AG04450 (cell line): ENCODE results near the gene C4BPA. TPM values are rescaled to one million over a fixed set of nuclear protein-coding genes. Genes with fewer than 3 reads are reported as not detected.

Experiments used
- CTCF ChIA-PET: fragments of 300-600, 350-600 bp; formaldehyde crosslinking; extraction: SDS; loops from one replicate; lab custom pipeline; 2022; ENCODE audit warnings: antibody characterized with exemption, inconsistent platforms; lab: Charles Lee
- POLR2A ChIA-PET: fragments of 350-600 bp; formaldehyde crosslinking; extraction: SDS; loops from one replicate; lab custom pipeline; 2021; ENCODE audit warnings: antibody characterized with exemption, inconsistent platforms; lab: Yijun Ruan, JAX
- DNase-seq: peaks from one replicate; pipeline ENCODE4 v3.0.0-alpha.2; 2011; ENCODE audit warnings: low read depth, low spot score
- H3K27ac ChIP-seq: one replicate; pipeline ENCODE4 v1.5.1; 2012; ENCODE audit warnings: low read depth, low read length, control low read depth
- H3K27me3 ChIP-seq: one replicate; pipeline ENCODE4 v1.6.0; 2012; ENCODE audit warnings: low read length; ENCODE audit not compliant: control insufficient read depth, insufficient read depth
- H3K4me3 ChIP-seq: 2 replicates; pipeline ENCODE4 v1.5.1; 2011; ENCODE audit warnings: mild to moderate bottlenecking, low read depth, low read length, control low read depth
- H3K9me3 ChIP-seq: 2 replicates; pipeline ENCODE4 v1.5.1; 2012; ENCODE audit warnings: low read length; ENCODE audit not compliant: control insufficient read depth, insufficient read depth
- polyA plus RNA-seq: library from polyadenylated mRNA; depleted of rRNA; stranded (reverse); fragments of >200 nt; gene quantifications from 2 replicates; pipeline ENCODE4 v1.2.3, GENCODE V29; 2011
- TF ChIP-seq, protein P1 (sequence below): IDR thresholded peaks from 2 replicates; pipeline ENCODE4 v1.5.1; 2011; ENCODE audit warnings: low read depth, low read length, control low read depth, inconsistent platforms

Gene C4BPA
- polyA plus RNA-seq, 1 experiment: not detected

DNA sequence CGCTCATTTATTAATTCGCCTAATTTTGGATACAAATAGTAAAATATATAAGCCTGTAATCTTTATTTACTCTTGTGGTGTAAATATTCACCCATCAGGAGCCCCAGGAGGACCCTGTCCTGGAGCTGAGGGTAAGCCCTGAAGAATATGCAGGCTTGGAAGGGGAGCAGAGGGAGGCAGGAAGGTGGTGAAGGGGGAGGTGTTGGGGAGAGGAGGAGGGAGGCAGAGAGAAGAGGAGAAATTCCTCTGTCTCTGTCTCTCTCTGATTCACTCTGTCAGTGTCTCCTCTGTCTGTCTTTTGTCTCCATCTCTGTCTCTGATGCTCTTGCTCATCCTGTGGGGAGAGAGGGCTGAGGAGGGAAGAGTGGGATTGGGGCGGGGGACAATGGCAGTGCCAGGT, 18.1 kb upstream of the C4BPA start:
- no peak for DNase-seq
- CTCF ChIA-PET: no interaction called here
- POLR2A ChIA-PET: no interaction called here
- Histone ChIP-seq H3K4me3 (no peak overlapping the region), H3K9me3 (no peaks in the 10 kb centered on the region), H3K27me3 (peaks cover 11% of the 10 kb centered on the region), H3K27ac (no peak overlapping the region)
- TF ChIP-seq, protein P1, sequence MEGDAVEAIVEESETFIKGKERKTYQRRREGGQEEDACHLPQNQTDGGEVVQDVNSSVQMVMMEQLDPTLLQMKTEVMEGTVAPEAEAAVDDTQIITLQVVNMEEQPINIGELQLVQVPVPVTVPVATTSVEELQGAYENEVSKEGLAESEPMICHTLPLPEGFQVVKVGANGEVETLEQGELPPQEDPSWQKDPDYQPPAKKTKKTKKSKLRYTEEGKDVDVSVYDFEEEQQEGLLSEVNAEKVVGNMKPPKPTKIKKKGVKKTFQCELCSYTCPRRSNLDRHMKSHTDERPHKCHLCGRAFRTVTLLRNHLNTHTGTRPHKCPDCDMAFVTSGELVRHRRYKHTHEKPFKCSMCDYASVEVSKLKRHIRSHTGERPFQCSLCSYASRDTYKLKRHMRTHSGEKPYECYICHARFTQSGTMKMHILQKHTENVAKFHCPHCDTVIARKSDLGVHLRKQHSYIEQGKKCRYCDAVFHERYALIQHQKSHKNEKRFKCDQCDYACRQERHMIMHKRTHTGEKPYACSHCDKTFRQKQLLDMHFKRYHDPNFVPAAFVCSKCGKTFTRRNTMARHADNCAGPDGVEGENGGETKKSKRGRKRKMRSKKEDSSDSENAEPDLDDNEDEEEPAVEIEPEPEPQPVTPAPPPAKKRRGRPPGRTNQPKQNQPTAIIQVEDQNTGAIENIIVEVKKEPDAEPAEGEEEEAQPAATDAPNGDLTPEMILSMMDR: no peak

GRCh38 chr1:207088161-207088560, 15.9 kb upstream of the C4BPA start:
- Histone ChIP-seq H3K4me3 (no peak overlapping the region), H3K27ac (no peak overlapping the region), H3K27me3 (peaks cover 8% of the 10 kb centered on the region), H3K9me3 (no peaks in the 10 kb centered on the region)
- POLR2A ChIA-PET: no interaction called here
- TF ChIP-seq, protein P1: no peak
- CTCF ChIA-PET: no interaction called here
- no peak for DNase-seq

DNA sequence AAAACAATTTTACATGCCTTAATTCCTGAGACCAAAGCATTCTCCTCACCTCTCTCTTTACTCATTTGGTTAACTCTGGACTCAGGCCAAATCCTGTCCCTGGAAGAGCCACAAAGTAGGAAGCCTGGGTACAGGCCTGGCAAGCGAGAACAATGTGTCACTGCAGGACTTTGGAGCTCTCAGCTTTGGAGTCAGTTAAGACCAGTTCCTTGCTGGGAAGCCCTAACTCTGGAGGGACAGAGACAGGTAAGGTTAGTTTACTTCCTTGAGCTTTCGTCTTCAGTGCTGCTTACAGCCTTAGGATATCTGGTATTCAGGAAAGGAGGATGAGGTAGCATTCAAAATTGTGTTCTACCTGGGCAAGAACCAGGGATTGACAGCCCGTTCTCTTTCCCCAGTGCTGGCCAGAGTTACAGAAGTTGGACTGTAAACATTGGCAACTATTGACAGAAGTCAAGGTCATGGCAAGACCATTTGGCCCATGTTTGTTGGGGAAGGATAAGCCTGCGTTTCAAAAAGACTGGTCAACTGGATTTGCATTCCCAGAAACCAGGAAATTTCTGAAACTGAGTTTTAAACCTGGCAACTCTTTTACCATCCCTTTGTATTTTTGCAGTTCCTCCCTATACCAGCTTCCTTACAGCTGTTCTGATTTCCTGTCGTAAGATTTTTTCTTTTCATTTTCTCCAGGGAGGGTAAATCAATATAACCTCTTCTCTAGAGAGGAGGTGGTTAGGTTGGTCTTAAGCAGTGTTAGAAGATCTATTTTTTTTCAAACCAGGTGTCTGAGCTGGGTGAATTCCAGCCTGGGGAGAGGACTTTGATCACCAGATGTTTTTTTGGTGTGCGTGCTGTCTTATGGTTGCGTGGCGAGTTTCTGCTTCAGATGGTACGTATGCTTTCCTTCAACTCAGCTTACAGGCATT, 15.1 kb upstream of the C4BPA start, which contains the start of gene C4BPB:
Gene C4BPB (plus strand): TSS at position 160 of the 926 bp plus-strand sequence. CDS start 672 bp downstream, at position 832.
- TF ChIP-seq, protein P1: no peak
- H3K27me3 ChIP-seq: peaks cover 8% of the 10 kb centered on the region
- H3K27ac ChIP-seq: no peak within 1 kb of the TSS
- H3K4me3 ChIP-seq: no peak within 1 kb of the TSS
- no peaks in the 10 kb centered on the region for H3K9me3 ChIP-seq
- ChIA-PET POLR2A (no interaction called here), CTCF (interaction anchor here (0.8 to 1.0 kb wide), 2 partner anchors 9 to 411 kb away, joined by 3 read pairs; no protein-coding TSS in a partner anchor)
- DNase-seq: no peak

GRCh38 chr1:207089627-207090355, 14.2 kb upstream of the C4BPA start:
- peaks cover 8% of the 10 kb centered on the region for H3K27me3 ChIP-seq
- H3K4me3 ChIP-seq: no peak overlapping the region
- H3K27ac ChIP-seq: no peak overlapping the region
- TF ChIP-seq, protein P1: no peak
- ChIA-PET POLR2A (no interaction called here), CTCF (interaction anchor here (0.7 to 1.0 kb wide), 3 partner anchors 10 to 426 kb away, joined by 3 read pairs; no protein-coding TSS in a partner anchor)
- DNase-seq: no peak
- H3K9me3 ChIP-seq: no peaks in the 10 kb centered on the region
